ENCODE data around the gene SNCAIP.
"Not testable (repeated sequence)": the region's sequence is repeated elsewhere in the genome, so short reads cannot be mapped to it uniquely, and the experiment has no call there.

DNA sequence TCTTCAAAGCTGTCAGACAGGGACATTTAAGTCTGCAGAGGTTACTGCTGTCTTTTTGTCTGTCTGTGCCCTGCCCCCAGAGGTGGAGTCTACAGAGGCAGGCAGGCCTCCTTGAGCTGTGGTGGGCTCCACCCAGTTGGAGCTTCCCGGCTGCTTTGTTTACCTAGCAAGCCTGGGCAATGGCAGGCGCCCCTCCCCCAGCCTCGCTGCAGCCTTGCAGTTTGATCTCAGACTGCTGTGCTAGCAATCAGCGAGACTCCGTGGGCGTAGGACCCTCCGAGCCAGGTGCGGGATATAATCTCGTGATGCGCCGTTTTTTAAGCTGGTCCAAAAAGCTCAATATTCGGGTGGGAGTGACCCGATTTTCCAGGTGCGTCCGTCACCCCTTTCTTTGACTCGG, 70.9 kb downstream of the SNCAIP start:
- TF ChIP-seq MAFK, CEBPB, POLR2A, RFX5, BHLHE40 (IDR thresholded peaks at IDR 0.05; ENCODE audit: low read depth, low read length): not testable (repeated sequence)
- TF ChIP-seq, protein P1, sequence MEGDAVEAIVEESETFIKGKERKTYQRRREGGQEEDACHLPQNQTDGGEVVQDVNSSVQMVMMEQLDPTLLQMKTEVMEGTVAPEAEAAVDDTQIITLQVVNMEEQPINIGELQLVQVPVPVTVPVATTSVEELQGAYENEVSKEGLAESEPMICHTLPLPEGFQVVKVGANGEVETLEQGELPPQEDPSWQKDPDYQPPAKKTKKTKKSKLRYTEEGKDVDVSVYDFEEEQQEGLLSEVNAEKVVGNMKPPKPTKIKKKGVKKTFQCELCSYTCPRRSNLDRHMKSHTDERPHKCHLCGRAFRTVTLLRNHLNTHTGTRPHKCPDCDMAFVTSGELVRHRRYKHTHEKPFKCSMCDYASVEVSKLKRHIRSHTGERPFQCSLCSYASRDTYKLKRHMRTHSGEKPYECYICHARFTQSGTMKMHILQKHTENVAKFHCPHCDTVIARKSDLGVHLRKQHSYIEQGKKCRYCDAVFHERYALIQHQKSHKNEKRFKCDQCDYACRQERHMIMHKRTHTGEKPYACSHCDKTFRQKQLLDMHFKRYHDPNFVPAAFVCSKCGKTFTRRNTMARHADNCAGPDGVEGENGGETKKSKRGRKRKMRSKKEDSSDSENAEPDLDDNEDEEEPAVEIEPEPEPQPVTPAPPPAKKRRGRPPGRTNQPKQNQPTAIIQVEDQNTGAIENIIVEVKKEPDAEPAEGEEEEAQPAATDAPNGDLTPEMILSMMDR (conservative IDR thresholded peaks at IDR 0.05; ENCODE audit: low read depth, low read length): not testable (repeated sequence)

Measured in IMR-90 (cell line).